IMR-90 (cell line): ENCODE measurements around the gene WDR1. TPM values are rescaled to one million over a fixed set of nuclear protein-coding genes. Genes with fewer than 3 reads are reported as not detected.

Source experiments
- ATAC-seq: fragments of 200-7000 bp; cut with Tn5 transposase; 2 replicates; pipeline ENCODE4 v1.9.1; 2020; ENCODE audit warnings: low read depth, mild to moderate bottlenecking, moderate library complexity
- BruUV-seq: library from RNA; stranded (reverse); fragments of 400-500 nt; replicated peaks from 2 replicates; lab custom pipeline; 2021; lab: Mats Ljungman, UMichigan
- CTCF ChIA-PET: fragments of 300-600 bp; formaldehyde crosslinking; extraction: SDS; loops from one replicate; lab custom pipeline; 2021; ENCODE audit warnings: antibody characterized with exemption; lab: Yijun Ruan, JAX
- POLR2A ChIA-PET: fragments of 300-600 bp; sonication (Branson Sonifier 250); formaldehyde crosslinking; loops from one replicate; lab custom pipeline; 2022; ENCODE audit warnings: antibody characterized with exemption; ENCODE audit not compliant: unreplicated experiment; lab: Charles Lee
- DNase-seq: peaks from one replicate; pipeline ENCODE4 v3.0.0; 2013
- H2AFZ ChIP-seq: replicated peaks from 2 replicates; pipeline ENCODE3; 2013; ENCODE audit warnings: low read length, mild to moderate bottlenecking; ENCODE audit not compliant: poor library complexity
- H2AK5ac ChIP-seq: 2 replicates; pipeline ENCODE4 v1.6.1; 2013; ENCODE audit warnings: low read depth, low read length, inconsistent platforms
- H2AK9ac ChIP-seq: replicated peaks from 2 replicates; pipeline ENCODE3; 2013; ENCODE audit warnings: mild to moderate bottlenecking, low read depth, low read length, moderate library complexity; ENCODE audit not compliant: poor library complexity
- H2BK120ac ChIP-seq: 2 replicates; pipeline ENCODE4 v1.6.1; 2013; ENCODE audit warnings: low read depth, low read length, inconsistent platforms
- H2BK15ac ChIP-seq: 3 replicates; pipeline ENCODE4 v1.6.1; 2013; ENCODE audit warnings: low read depth, low read length, inconsistent platforms
- H2BK20ac ChIP-seq: 2 replicates; pipeline ENCODE4 v1.6.1; 2013; ENCODE audit warnings: low read depth, mild to moderate bottlenecking, inconsistent platforms, low read length, moderate library complexity
- H2BK5ac ChIP-seq: 2 replicates; pipeline ENCODE4 v1.6.1; 2013; ENCODE audit warnings: mild to moderate bottlenecking, low read depth, low read length, inconsistent platforms; ENCODE audit not compliant: poor library complexity, severe bottlenecking
- H3K14ac ChIP-seq: replicated peaks from 2 replicates; pipeline ENCODE4 v1.6.1; 2013; ENCODE audit warnings: low read depth, low read length, inconsistent platforms
- H3K18ac ChIP-seq: 2 replicates; pipeline ENCODE4 v1.6.1; 2013; ENCODE audit warnings: low read depth, low read length, control low read depth
- H3K23ac ChIP-seq: 2 replicates; pipeline ENCODE4 v1.6.1; 2013; ENCODE audit warnings: low read depth, low read length, inconsistent platforms
- H3K27ac ChIP-seq: 2 replicates; pipeline ENCODE4 v1.5.1; 2013; ENCODE audit warnings: mild to moderate bottlenecking, control low read depth, low read length; ENCODE audit not compliant: insufficient read depth
- H3K27me3 ChIP-seq: 2 replicates; pipeline ENCODE4 v1.6.1; 2013; ENCODE audit warnings: low read length; ENCODE audit not compliant: control insufficient read depth, insufficient read depth
- H3K36me3 ChIP-seq: 2 replicates; pipeline ENCODE4 v1.6.1; 2013; ENCODE audit warnings: low read length, mixed read lengths; ENCODE audit not compliant: control insufficient read depth, insufficient read depth
- H3K4ac ChIP-seq: 2 replicates; pipeline ENCODE4 v1.6.1; 2013; ENCODE audit warnings: low read depth, low read length, inconsistent platforms
- H3K4me1 ChIP-seq: 2 replicates; pipeline ENCODE4 v1.6.1; 2013; ENCODE audit warnings: low read length, mixed read lengths; ENCODE audit not compliant: control insufficient read depth, insufficient read depth
- H3K4me2 ChIP-seq: 2 replicates; pipeline ENCODE4 v1.6.1; 2013; ENCODE audit warnings: low read depth, mild to moderate bottlenecking, control low read depth, low read length, moderate library complexity
- H3K4me3 ChIP-seq: 2 replicates; pipeline ENCODE4 v1.5.1; 2013; ENCODE audit warnings: low read depth, mild to moderate bottlenecking, control low read depth, low read length, moderate library complexity; ENCODE audit not compliant: insufficient read depth
- H3K56ac ChIP-seq: 2 replicates; pipeline ENCODE4 v1.6.1; 2013; ENCODE audit warnings: low read length, inconsistent platforms; ENCODE audit not compliant: insufficient read depth; ENCODE audit errors: extremely low read depth
- H3K79me1 ChIP-seq, 2 experiments: 2 replicates each; pipeline ENCODE4 v1.6.1; 2013; ENCODE audit warnings: low read length in 2 of 2, inconsistent platforms in 1 of 2, low read depth in 1 of 2
- H3K9ac ChIP-seq: 2 replicates; pipeline ENCODE4 v1.6.1; 2013; ENCODE audit warnings: low read depth, low read length, control low read depth
- H3K9me1 ChIP-seq: 2 replicates; pipeline ENCODE4 v1.6.1; 2013; ENCODE audit warnings: low read length, inconsistent platforms; ENCODE audit not compliant: insufficient read depth
- H3K9me3 ChIP-seq: 2 replicates; pipeline ENCODE4 v1.6.1; 2013; ENCODE audit warnings: low read length; ENCODE audit not compliant: control insufficient read depth, insufficient read depth
- H4K20me1 ChIP-seq: 2 replicates; pipeline ENCODE4 v1.6.1; 2013; ENCODE audit warnings: low read length, inconsistent platforms; ENCODE audit not compliant: insufficient read depth
- H4K5ac ChIP-seq: 2 replicates; pipeline ENCODE4 v1.6.1; 2013; ENCODE audit warnings: mild to moderate bottlenecking, low read depth, low read length, control low read depth
- H4K8ac ChIP-seq, 2 experiments: 2 replicates each; pipeline ENCODE4 v1.6.1; 2013; ENCODE audit warnings: low read depth in 2 of 2, low read length in 2 of 2, control low read depth in 1 of 2, inconsistent platforms in 1 of 2
- H4K91ac ChIP-seq: 2 replicates; pipeline ENCODE4 v1.6.1; 2013; ENCODE audit warnings: low read depth, low read length, inconsistent platforms; ENCODE audit not compliant: insufficient read depth
- CEBPB ChIP-seq: IDR thresholded peaks from 2 replicates; pipeline ENCODE4 v1.6.1; 2012; ENCODE audit warnings: low read depth, low read length, improper control_type of control experiment
- CTCF ChIP-seq: conservative IDR thresholded peaks from 2 replicates; pipeline ENCODE4 v1.5.1; 2012; ENCODE audit warnings: mild to moderate bottlenecking, low read depth, low read length, improper control_type of control experiment
- WGBS, 2 experiments: methylation state at CpG; one replicate each; pipeline versions ENCODE4 v1.1.5 to v1.1.7; 2013; ENCODE audit warnings: missing lambda C conversion rate in 2 of 2; ENCODE audit not compliant: insufficient read length in 1 of 2; ENCODE audit errors: extremely low coverage in 2 of 2; 5-methylcytosine and 5-hydroxymethylcytosine counted together
- dilution Hi-C: fragments of 300-500 bp; cut with HindIII; formaldehyde crosslinking; loops from one replicate; pipeline ENCODE4 v1.14.3; 2018; ENCODE audit warnings: low sequenced_read_pairs; ENCODE audit not compliant: unreplicated experiment
- in situ Hi-C: fragments of 300-500 bp; cut with MboI; formaldehyde crosslinking; loops from 3 replicates; pipeline ENCODE4 v1.14.3; 2019; ENCODE audit warnings: low sequenced_read_pairs, inconsistent platforms, mixed read lengths
- intact Hi-C: fragments of 100-400 bp; cut with micrococcal nuclease; formaldehyde crosslinking; loops from 2 replicates; pipeline ENCODE4 v1.10.0; 2022
- polyA plus RNA-seq, 3 experiments: library from polyadenylated mRNA; depleted of rRNA; stranded (reverse); fragments of >200 nt; gene quantifications; 2 replicates each; pipeline ENCODE4 v1.2.3, GENCODE V29; 2012; ENCODE audit warnings: low replicate concordance in 1 of 3
- total RNA-seq: library from RNA; depleted of rRNA; stranded (reverse); fragments of >200 nt; gene quantifications from 2 replicates; pipeline ENCODE4 v1.2.3, GENCODE V29; 2012

WDR1 gene
- total and polyA plus RNA-seq, 2 of the 4 experiments (the other 2 are of a cell fraction), result 725 to 992 TPM

- Histone ChIP-seq H4K20me1 (peaks cover 99% of the 10 kb centered on the region), H2AFZ (no peak overlapping the region), H3K9ac (no peak overlapping the region), H3K4me1 (peaks cover 19% of the 10 kb centered on the region), H3K14ac (no peak overlapping the region), H4K5ac (no peak overlapping the region), H3K4me3 (no peak overlapping the region), H3K23ac (no peak overlapping the region), H3K36me3 (peaks cover 95% of the 10 kb centered on the region), H3K56ac (no peak overlapping the region), H2BK5ac (no peak overlapping the region), H2AK5ac (no peak overlapping the region), H3K9me1 (peaks cover 26% of the 10 kb centered on the region), H2AK9ac (no peak overlapping the region), H2BK20ac (no peak overlapping the region), H3K4ac (no peak overlapping the region), H3K27ac (no peak overlapping the region; the same call in 1 of the 2 replicates), H3K9me3 (no peaks in the 10 kb centered on the region), H3K27me3 (no peaks in the 10 kb centered on the region), H2BK120ac (no peak overlapping the region), H4K91ac (no peak overlapping the region), H2BK15ac (no peak overlapping the region), H3K79me1 (peaks cover 33 to 89% of the 10 kb centered on the region in 2 experiments), H3K18ac (no peak overlapping the region), H4K8ac (no peak overlapping the region), H3K4me2 (no peak overlapping the region)
- DNase-seq, result no peak
- ChIA-PET POLR2A (interaction anchor here (0.6 kb wide), 1 partner anchor 110 kb away, joined by 8 read pairs; no protein-coding TSS in a partner anchor), CTCF (no interaction called here)
- 100% methylated on average over 5 of the region's 11 CpGs; no CpG with 5 or more reads in 1 of the 2 experiments for WGBS, 2 experiments
- intact Hi-C loops (no loop called here), dilution Hi-C loops (no loop called here), in situ Hi-C loops (loop anchor here (25.0 kb wide), 2 partner anchors 98 to 1652 kb away; partner anchors contain the start of genes ACOX3 and TRMT44)
- TF ChIP-seq CTCF (0 out of 2 replicates have a peak, but pooled peaks have one; percentile 14), CEBPB (no peak)
- no TSS peak for BruUV-seq
- no peak for ATAC-seq
These were observed 27.3 kb downstream of the WDR1 start for GRCh38 chr4:10089346-10089745.
